NCI-H2196 (cell line): ENCODE results near the gene MAP1B.
A peak's percentile ranks its signal among the peaks of the same experiment; 100 is the strongest.

Source experiments
- DNase-seq: peaks from one replicate; lab custom pipeline; 2025; ENCODE audit not compliant: unreplicated experiment; lab: John Stamatoyannopoulos, UW

MAP1B gene

DNA sequence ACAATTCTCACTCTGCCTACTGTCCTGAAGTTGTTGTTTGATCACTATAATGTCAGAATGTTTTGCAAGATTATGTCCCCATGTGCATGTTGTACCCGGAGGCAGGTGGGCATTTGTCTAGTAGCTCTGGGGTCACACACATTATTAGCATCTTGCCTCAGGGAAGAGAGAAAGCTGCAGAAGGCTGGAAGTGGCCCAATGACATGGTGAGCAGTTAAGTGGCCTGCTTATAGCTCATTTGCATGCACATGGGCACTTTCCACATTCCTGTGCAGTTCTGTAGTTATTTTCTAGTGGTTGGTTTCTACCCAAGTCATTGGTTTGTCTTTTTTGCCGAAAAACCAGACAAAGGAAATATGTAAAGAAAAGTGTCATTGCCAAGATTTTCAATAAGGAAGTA is 80.9 kb downstream of the MAP1B start:
- no peak for DNase-seq

DNA sequence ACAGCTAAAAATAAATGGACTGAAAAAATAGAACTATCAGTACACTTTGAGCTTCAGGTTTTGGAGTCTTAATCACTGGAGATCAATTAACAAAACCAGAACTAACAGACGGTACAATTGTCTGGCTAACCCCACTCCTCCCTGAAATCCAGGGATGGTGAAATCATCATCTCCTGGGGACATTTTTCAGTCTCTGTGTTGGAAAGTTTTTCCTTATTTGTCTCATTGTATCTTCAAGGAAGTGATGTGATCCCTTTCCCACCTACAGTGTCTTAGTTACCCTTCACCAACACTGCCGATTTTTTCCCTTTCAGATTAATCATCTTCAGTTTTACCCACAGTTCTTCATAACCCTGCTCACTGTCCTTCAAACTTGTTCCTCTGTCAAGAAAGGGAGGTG is 81.9 kb downstream of the MAP1B start:
- DNase-seq = no peak

DNA sequence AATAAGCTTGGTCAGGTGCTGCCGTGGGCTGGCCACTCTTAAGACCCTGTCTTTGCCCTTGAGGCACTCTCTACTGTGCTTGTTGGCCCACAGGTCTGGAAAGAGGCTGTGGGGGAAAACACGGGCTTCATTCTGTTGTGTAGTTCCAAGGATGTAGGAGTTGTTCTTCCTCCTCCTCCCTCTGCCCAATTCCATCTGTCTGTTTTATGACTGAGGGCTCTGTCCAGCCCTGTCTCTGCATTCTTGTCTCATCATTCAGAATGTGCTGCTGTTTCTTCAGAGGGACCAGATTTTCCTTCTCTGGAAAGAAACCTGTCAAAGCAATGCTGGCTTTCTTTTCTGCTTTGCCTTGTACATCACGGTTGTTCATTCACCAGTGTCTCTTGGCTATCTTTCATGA is 84.1 kb downstream of the MAP1B start:
- DNase-seq = no peak

DNA sequence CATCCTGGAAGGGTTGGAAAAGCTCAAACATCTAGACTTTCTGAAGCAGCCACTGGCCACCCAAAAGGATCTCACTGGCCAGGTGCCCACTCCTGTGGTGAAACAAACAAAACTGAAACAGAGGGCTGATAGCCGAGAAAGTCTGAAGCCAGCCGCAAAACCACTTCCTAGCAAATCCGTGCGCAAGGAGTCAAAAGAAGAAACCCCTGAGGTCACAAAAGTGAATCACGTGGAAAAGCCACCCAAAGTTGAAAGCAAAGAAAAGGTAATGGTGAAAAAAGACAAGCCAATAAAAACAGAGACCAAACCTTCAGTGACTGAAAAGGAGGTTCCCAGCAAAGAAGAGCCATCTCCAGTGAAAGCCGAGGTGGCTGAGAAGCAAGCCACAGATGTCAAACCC is 87.6 kb downstream of the MAP1B start:
- DNase-seq = no peak

DNA sequence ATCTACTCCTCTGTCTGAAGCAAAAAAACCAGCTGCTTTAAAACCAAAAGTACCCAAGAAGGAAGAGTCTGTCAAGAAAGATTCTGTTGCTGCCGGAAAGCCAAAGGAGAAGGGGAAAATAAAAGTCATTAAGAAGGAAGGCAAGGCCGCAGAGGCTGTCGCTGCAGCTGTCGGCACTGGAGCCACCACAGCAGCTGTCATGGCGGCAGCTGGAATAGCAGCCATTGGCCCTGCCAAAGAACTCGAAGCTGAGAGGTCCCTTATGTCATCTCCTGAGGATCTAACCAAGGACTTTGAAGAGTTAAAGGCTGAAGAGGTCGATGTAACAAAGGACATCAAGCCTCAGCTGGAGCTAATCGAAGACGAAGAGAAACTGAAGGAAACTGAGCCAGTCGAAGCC is 88.3 kb downstream of the MAP1B start:
- no peak for DNase-seq

DNA sequence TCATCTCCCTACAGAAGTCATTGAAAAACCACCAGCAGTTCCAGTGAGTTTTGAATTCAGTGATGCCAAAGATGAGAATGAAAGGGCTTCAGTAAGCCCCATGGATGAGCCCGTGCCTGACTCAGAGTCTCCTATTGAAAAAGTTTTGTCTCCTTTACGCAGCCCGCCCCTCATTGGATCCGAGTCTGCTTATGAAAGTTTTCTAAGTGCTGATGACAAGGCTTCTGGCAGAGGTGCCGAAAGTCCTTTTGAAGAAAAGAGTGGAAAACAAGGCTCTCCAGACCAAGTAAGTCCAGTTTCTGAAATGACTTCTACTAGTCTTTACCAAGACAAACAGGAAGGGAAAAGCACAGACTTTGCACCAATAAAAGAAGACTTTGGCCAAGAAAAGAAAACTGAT is 90.1 kb downstream of the MAP1B start:
- DNase-seq = no peak

DNA sequence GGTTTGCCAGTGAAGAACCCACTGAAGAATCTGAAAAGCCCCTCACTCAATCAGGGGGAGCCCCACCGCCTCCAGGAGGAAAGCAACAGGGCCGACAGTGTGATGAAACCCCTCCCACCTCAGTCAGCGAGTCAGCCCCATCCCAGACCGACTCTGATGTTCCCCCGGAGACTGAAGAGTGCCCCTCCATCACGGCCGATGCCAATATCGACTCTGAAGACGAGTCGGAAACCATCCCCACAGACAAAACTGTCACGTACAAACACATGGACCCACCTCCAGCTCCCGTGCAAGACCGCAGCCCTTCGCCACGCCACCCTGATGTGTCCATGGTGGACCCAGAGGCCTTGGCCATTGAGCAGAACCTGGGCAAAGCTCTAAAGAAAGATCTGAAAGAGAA is 92.4 kb downstream of the MAP1B start:
- no peak for DNase-seq

DNA sequence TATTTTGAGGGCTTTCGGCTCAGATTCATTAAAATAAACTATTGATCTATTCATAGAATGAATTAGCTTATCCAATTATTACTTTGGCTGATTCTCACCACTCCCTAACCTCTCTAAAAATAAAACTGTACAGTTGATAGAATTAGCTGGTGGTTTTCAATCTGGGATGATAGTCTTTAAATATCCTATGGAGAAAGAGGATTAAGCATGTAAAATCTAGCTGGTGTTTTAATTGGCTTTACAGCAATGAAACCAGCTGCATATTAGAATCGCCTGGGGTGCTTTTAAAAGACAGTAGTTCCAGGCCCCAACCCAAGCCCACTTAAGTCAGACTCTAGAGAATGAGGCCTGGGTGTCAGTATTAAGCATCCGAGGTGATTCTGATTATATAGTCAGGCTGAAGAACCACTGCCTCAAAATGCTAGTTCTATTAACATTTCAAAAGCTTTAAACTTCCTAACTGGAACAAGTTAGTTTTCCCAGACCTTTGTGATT is 95.1 kb downstream of the MAP1B start:
- DNase-seq = no peak

DNA sequence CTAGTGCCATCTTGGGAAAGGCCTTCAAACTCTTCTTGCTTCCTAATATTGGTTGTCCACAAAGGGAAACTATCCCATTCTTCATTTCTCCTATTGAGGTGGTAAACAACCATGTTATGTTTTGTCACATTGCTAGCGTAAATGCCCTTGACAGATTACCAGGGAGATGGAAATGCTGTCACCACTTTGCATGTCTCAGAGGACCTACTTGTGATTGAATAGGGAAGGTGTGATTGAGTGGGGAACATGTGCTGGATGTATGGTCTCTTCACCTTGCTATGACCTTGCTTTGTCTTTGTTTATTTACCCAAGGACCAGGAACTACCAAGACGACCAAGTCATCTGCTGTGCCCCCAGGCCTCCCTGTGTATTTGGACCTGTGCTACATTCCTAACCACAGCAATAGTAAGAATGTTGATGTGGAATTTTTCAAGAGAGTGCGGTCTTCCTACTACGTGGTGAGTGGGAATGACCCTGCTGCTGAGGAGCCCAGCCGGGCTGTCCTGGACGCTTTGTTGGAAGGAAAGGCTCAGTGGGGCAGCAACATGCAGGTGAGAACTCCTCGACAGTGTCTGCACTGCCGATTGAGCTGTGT is 96.1 kb downstream of the MAP1B start:
- no peak for DNase-seq

DNA sequence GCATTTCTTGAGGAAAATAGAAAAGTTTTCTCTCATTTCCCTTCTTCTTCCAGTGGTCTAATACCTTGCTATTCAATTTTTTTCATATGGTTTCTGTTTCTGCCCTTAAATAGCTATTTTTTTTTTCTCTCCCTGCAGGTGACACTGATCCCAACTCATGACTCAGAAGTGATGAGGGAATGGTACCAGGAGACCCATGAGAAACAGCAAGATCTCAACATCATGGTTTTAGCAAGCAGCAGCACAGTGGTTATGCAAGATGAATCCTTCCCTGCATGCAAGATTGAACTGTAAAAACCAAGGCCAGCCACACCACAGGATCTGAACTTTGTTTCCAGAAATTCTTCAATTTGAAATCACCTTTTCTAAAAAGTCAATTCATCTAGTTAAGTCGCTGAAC is 97.7 kb downstream of the MAP1B start:
- no peak for DNase-seq

DNA sequence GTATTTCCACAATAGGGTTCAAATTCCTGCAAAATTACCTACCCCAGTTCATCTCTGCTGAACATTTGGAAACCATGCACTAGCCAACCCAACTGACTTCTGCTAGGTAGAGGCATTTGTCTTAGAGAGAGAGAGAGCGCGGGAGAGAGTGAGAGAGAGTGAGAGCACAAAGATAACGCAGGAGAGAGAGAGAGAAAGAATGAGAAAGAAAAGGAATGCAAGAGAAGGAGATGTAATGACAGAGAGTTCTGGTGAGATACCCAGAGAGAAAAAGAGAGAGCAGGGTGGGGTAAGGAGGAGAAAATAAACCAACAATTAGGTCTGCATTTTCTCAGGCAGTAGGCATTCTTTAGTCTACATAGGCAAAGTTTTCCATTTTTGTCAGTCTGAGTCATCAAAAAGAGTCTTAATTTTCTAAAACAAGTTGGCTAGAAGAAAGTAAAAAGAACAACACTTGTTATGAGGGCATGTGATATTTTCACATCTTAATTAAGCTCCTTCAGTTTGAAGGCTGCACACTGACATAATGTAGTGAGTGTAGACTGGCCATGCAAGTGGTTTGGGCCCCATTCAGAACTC is 98.2 kb downstream of the MAP1B start:
- DNase-seq = no peak

DNA sequence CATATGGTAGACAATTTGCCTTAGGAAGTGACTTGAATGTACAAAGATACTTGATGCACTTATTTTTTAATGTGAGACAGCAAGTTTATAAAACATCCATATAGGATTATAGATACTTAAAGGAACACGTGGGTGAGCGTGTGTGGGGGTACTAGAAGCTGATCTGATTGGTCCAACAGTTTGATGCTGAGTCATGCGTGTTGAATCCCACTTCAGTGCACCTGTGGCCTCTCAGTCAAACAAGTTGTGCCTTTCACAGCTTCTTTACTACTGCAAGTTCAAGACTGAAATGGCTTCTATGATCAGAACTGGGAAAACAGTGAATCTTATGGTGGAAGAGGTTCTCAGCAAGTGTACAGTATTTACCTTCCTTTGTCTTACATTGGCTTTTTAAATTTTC is 98.9 kb downstream of the MAP1B start:
- no peak for DNase-seq

DNA sequence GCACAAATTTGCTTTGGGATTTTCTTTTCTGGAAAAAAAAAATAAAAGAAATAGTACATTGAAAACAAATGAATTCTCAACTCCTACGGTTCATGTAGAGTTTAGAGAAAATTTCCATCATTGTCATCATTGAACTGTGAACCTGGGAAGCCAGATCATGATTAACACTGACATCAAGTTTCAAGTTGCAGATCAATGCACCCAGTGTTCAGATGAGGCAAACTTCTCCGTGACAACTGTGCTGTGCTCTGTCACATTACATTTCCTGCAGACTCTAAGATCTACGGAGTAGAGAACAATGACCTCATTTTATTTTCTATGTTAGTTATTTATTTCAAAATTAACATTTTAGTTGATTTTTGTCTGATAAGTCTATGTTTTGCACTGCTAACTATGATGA is 99.7 kb downstream of the MAP1B start:
- DNase-seq = no peak

DNA sequence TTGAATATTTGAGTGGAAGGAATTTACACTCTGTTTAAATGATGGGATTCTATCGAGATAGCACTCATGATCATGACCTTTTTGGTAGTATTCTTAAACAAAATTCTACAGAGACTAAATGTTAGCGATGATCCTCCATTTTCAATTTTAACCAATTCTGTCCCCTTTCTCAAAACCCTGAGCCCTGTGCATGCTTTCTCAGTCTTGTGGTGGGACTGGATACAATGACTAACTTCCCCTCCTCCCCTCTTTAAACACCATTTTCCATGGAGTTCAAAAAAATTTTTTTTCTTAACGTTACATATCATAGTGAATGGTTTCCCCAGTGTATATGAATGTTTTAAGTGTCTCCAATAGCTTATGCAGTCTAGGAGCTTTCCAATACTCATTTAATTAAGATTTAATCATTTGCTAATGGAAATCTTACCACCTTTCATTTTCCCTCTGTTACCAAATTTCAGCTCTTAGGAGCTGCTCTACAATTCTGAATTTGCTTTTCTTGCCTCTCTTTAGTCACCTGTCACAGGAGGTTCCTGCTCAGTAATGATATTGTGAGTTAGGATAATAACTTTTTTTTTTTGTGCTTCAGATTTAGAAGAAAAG is 101.2 kb downstream of the MAP1B start:
- DNase-seq = no peak

DNA sequence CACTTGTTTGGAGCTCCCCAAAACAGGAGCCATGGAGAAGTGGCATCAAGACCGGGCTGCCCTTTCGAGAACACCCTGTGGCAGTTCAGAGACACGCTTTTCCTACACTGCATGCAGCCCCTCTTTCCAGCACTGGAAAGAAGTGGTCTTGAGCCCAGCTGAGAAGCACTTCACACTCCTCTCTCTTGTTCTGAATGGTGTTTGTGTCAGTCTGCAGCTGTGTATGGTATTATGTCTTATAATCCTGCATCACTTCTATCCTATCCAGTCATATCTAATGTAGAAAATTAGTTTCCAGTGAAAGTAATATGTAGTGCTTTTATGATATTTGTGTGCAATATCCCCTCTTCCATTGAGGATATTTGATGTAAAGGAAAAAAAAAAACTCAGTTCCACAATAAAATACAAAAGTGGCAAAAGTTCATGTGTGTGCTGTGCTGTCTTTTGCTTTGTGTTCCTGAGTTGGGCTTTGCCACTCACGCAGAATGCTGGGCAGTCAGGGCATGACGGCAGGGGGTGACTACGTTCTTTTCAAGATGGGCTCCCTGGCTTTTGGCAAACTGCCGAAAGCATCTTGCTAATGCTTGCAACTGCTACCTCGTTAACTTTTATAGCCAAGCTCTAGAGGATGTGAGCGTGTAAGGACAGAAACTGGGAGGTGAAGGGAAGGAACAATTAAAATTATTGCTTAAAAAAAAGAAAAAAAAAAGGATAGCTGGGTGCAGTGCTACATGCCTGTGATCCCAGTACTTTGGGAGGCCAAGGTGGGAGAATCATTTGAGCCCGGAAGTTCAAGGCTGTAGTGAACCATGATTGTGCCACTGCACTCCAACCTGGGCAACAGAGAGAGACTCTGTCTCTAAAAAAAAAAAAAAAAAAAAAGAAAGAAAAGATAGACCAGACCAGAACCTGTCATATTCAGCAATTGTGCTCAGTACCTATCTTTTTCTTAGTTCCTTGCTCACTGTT is 102.2 kb downstream of the MAP1B start:
- peak; percentile 65 for DNase-seq

DNA sequence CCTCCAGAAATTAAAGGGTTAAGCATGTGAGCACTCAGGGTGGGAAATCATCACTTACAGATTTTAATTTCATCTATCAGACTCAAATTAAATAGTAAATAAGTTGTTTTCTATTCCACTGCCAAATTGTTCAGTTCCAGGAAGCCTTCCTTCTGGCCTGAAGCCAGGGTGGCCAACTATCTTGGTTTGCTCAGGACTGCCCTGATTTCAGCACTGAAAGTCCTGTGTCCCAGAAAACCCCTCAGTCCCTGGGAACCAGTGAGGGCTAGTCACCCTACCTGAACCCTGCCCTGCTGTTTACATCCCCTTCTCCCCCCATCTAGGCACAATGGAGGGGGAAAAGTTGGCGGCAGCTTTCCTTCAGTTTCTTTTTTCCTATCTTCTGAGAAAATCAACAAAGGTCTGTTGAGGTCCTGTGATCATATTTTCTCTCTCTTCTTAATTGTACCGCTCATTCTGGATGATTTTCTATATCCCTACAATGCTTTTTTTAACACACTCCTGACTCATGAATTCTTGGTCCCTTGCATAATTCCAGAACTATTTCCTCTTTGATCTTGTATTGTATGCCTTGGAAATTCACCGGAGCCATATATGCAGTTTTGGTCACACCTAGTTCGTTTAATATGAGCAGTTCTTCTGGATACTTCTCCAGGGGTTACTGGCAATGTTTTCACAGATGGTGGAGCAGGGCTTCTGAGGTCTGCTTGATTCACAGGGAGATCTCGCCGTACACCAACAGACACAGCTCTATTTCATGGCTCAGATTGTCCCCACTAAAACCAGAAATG is 103.8 kb downstream of the MAP1B start:
- peak; percentile 16 for DNase-seq

DNA sequence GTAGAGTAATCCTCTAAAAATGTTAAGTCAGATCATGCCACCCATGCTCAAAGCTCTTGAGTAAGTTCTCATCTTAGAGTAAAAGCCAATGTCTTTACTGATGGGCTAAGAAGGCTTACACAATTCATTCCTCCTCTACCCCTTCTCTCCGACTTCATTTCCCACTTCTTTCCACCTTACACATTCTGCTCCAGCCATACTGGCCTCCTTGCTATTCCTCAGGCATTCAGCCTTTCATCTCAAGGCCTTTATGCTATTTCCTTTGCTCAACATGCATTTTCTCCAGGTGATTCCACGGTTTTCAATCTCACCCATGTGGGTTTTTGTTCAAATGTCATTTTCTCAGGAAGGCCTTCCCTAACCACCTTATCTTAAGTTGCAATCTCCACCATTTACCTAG is 104.9 kb downstream of the MAP1B start:
- no peak for DNase-seq

DNA sequence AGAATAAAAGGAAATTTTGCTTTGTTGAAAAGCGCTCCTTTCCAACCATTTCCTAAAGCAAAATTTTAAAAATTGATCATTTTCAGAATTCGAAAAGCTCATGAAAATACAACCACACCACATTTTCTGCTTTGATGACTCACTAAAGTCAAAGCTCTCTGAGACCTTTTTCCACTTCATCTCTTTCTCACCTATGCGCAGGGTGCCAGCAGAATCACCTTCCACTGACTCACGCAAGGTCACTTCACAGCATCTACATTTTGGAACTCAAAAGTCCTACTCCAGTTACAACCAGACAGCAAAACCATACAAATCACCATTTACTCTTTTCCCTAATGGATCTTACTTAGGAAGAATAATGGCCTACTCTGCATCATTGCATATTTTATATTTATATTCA is 106.2 kb downstream of the MAP1B start:
- no peak for DNase-seq

DNA sequence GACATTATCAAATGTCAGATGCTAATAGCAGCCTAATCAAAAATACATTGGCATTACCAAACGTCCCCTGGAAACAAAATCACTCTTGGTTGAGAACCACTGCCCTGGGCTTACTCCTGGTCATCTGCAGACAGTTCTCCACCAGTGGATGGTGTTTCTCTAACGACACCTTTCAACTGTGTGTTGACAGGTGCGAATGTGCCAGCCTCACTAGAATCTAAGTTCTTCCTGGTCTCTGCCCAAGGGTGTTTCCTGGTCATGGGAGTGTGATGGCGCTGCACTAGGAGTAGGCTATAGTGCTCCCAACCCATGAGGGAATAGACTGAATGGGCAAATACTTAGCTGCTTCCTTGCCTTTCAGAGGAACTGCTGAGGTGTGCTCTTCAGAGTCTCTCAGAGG is 106.9 kb downstream of the MAP1B start:
- no peak for DNase-seq

DNA sequence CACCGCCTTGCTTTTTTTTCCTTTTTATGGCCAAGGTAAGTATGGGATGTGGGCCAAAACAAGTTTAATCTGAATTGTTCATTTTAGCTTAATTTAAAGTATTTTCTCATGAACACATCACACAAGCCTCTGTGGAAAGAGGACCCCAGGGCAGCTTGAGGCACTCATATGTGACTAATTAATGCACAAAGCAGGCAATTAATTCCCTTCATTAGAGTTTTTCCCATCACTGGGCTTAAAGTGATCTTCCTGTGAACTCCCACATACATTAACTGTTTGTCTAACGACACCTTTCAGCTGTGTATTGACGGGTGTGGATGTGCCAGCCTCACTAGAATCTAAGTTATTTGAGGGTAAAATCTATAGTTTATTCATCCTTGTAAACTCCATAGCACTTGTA is 109.5 kb downstream of the MAP1B start:
- no peak for DNase-seq

DNA sequence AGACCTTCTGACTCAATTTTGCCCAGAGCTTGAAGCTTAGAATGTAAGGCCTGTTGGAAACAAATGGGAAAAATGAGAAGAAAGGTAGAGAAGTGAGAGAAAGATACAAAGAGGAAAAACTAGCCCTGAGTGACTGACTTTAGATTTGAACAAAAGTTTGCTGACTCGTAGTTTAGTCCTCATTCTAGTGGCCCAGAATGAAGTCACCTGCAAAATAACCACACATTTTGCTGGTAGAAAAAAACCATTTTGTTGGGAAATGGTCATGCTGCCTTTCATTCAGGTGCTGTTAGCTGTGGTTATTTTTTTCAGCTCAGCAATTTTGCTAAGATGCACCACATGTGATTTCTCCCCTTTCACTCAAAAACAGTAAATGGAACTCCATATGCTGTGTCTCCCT is 113.8 kb downstream of the MAP1B start:
- no peak for DNase-seq
